MM.1S (cell line): ENCODE results near the gene THADA.

Experiments
- DNase-seq: peaks from one replicate; pipeline ENCODE4 v3.0.0-alpha.2; 2015
- H2AFZ ChIP-seq: fragments of 300-600 bp; sonication (generic); 2 replicates; pipeline ENCODE4 v1.6.0; 2016; ENCODE audit warnings: antibody characterized with exemption, low read length
- H3F3A ChIP-seq: fragments of 300-600 bp; sonication (generic); 2 replicates; pipeline ENCODE4 v1.6.1; 2016; ENCODE audit warnings: mild to moderate bottlenecking, antibody characterized with exemption, low read length, moderate library complexity, mixed read lengths; ENCODE audit not compliant: insufficient read depth
- H3K27ac ChIP-seq: fragments of 300-600 bp; sonication (generic); 2 replicates; pipeline ENCODE4 v1.5.1; 2016; ENCODE audit warnings: mild to moderate bottlenecking, low read length
- H3K27me3 ChIP-seq: fragments of 300-600 bp; sonication (generic); replicated peaks from 2 replicates; pipeline ENCODE4 v1.6.0; 2016; ENCODE audit warnings: low read length; ENCODE audit not compliant: insufficient read depth
- H3K36me3 ChIP-seq: fragments of 300-600 bp; sonication (generic); replicated peaks from 2 replicates; pipeline ENCODE4 v1.6.1; 2016; ENCODE audit warnings: mild to moderate bottlenecking, low read length, mixed read lengths; ENCODE audit not compliant: insufficient read depth
- H3K4me1 ChIP-seq: fragments of 300-600 bp; sonication (generic); 2 replicates; pipeline ENCODE4 v1.6.1; 2016; ENCODE audit warnings: low read length, mixed read lengths
- H3K4me2 ChIP-seq: fragments of 300-600 bp; sonication (generic); 2 replicates; pipeline ENCODE4 v1.6.0; 2016; ENCODE audit warnings: low read depth, low read length
- H3K4me3 ChIP-seq: fragments of 300-600 bp; sonication (generic); 2 replicates; pipeline ENCODE4 v1.5.1; 2016; ENCODE audit warnings: low read length, mixed read lengths
- H3K79me2 ChIP-seq: fragments of 300-600 bp; sonication (generic); 2 replicates; pipeline ENCODE4 v1.6.1; 2016; ENCODE audit warnings: mixed run types, low read length, mixed read lengths
- H3K9ac ChIP-seq: fragments of 300-600 bp; sonication (generic); 2 replicates; pipeline ENCODE4 v1.6.1; 2016; ENCODE audit warnings: low read length, mixed read lengths
- H3K9me2 ChIP-seq: fragments of 300-600 bp; sonication (generic); replicated peaks from 2 replicates; pipeline ENCODE4 v1.6.1; 2016; ENCODE audit warnings: mild to moderate bottlenecking, low read length, mixed read lengths; ENCODE audit not compliant: insufficient read depth
- H3K9me3 ChIP-seq: fragments of 300-600 bp; sonication (generic); replicated peaks from 2 replicates; pipeline ENCODE4 v1.6.1; 2016; ENCODE audit warnings: mild to moderate bottlenecking, low read length, mixed read lengths; ENCODE audit not compliant: insufficient read depth
- H4K20me1 ChIP-seq: fragments of 300-600 bp; sonication (generic); 2 replicates; pipeline ENCODE4 v1.6.1; 2016; ENCODE audit warnings: mild to moderate bottlenecking, low read length, moderate library complexity, mixed read lengths; ENCODE audit not compliant: insufficient read depth
- CTCF ChIP-seq: fragments of 300-600 bp; sonication (generic); IDR thresholded peaks from 2 replicates; pipeline ENCODE4 v1.5.1; 2016; ENCODE audit warnings: antibody characterized with exemption, low read length, mixed read lengths
- EZH2 ChIP-seq: fragments of 300-600 bp; sonication (generic); optimal IDR thresholded peaks from 2 replicates; pipeline ENCODE3; 2017; ENCODE audit warnings: low read depth, mild to moderate bottlenecking, antibody characterized with exemption, low read length, mixed read lengths
- EZH2phosphoT487 ChIP-seq: fragments of 300-600 bp; sonication (generic); IDR thresholded peaks from 2 replicates; pipeline ENCODE4 v1.6.1; 2018; ENCODE audit warnings: antibody characterized with exemption, low read length

THADA gene

GRCh38 chr2:43453179-43454170, 142.4 kb downstream of the THADA start:
- Histone ChIP-seq H3F3A (no peaks in the 10 kb centered on the region), H4K20me1 (no peaks in the 10 kb centered on the region), H3K9me2 (no peaks in the 10 kb centered on the region), H3K4me3 (no peak overlapping the region), H3K4me2 (no peak overlapping the region), H3K4me1 (peaks cover 4% of the 10 kb centered on the region; the same call in 1 of the 2 replicates), H2AFZ (no peak overlapping the region), H3K36me3 (no peaks in the 10 kb centered on the region), H3K79me2 (no peaks in the 10 kb centered on the region), H3K27ac (no peak overlapping the region), H3K27me3 (no peaks in the 10 kb centered on the region), H3K9me3 (no peaks in the 10 kb centered on the region), H3K9ac (no peak overlapping the region)
- no peak for TF ChIP-seq EZH2
- no peak for TF ChIP-seq EZH2phosphoT487
- TF ChIP-seq CTCF = no peak
- no peak for DNase-seq

- Histone ChIP-seq H3K9me2 (no peaks in the 10 kb centered on the region), H3K36me3 (no peaks in the 10 kb centered on the region), H2AFZ (no peak overlapping the region), H3K9me3 (no peaks in the 10 kb centered on the region), H3K27me3 (no peaks in the 10 kb centered on the region), H3K79me2 (no peaks in the 10 kb centered on the region), H3K4me3 (no peak overlapping the region), H3K4me2 (no peak overlapping the region), H3K27ac (no peak overlapping the region), H4K20me1 (no peaks in the 10 kb centered on the region), H3K4me1 (peaks cover 8% of the 10 kb centered on the region; the same call in 1 of the 2 replicates), H3K9ac (no peak overlapping the region), H3F3A (no peaks in the 10 kb centered on the region)
- no peak for DNase-seq
- TF ChIP-seq EZH2phosphoT487 (no peak), EZH2 (no peak), CTCF (no peak)
Measured at GRCh38 chr2:43452318-43452731, 143.5 kb downstream of the THADA start.

GRCh38 chr2:43450617-43451016, 145.2 kb downstream of the THADA start:
- H4K20me1 ChIP-seq = no peaks in the 10 kb centered on the region
- H3K4me2 ChIP-seq = no peak overlapping the region
- H3F3A ChIP-seq = no peaks in the 10 kb centered on the region
- TF ChIP-seq EZH2 (no peak), CTCF (no peak), EZH2phosphoT487 (no peak)
- H3K9me2 ChIP-seq = no peaks in the 10 kb centered on the region
- DNase-seq = no peak
- H3K36me3 ChIP-seq = no peaks in the 10 kb centered on the region
- peaks cover 8% of the 10 kb centered on the region; the same call in 1 of the 2 replicates for H3K4me1 ChIP-seq
- H3K9me3 ChIP-seq = no peaks in the 10 kb centered on the region
- H3K27ac ChIP-seq = no peak overlapping the region
- H3K4me3 ChIP-seq = no peak overlapping the region
- H3K79me2 ChIP-seq = no peaks in the 10 kb centered on the region
- no peaks in the 10 kb centered on the region for H3K27me3 ChIP-seq
- no peak overlapping the region for H3K9ac ChIP-seq
- H2AFZ ChIP-seq = no peak overlapping the region
